ENCODE results near the gene STX11.

Gene STX11

GRCh38 chr6:144232832-144233230, 82.5 kb downstream of the STX11 start:
- intact Hi-C loops (cut with DNase I): no loop called here
- DNase-seq: no peak

DNA sequence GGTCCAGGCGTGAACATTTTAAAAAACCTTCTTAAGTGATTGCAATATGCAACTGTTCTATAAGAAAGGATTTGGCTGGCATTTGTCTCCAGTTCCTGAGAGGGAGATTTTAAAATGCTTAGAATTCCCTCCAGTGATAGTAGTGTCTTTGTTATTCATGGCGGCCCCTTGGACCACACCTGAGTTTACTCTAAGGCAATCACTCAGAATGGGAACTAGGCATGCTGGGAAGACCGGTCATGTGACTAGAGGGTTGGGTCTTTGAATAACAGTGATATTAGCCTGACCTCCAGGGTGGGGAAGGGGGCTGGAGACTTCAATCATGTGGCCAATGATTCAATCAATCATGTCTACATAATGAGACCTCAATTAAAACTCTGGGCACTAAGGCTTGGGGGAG, 84.1 kb downstream of the STX11 start:
- intact Hi-C loops (cut with DNase I): no loop called here
- DNase-seq: no peak

DNA sequence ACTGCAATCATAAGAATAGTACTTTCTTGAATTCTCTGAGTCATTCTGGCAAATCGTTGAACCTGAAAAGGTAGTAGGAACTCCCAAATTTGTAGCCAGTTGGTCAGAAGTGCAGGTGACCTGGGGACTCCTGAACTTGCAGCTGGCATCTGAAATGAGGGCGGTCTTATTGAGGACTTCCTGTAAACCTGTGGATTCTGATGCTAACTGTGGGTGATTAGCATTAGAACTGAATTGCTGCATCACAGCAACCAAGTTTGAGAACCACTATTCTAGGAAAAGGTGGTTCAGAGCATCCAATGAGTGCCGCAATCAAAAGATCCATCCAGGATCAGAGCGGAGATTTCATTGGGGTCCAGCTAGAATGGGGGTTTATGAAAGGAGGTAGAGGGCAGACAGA, 84.6 kb downstream of the STX11 start:
- no peak for DNase-seq
- intact Hi-C loops (cut with DNase I): no loop called here
